Endothelial cell of hepatic sinusoid (primary cell): ENCODE results near the gene RTL1.

Experiments
- in situ Hi-C: cut with HindIII; loops from 2 replicates; pipeline ENCODE4 v1.10.0; 2017; ENCODE audit warnings: low sequenced_read_pairs

RTL1 gene

DNA sequence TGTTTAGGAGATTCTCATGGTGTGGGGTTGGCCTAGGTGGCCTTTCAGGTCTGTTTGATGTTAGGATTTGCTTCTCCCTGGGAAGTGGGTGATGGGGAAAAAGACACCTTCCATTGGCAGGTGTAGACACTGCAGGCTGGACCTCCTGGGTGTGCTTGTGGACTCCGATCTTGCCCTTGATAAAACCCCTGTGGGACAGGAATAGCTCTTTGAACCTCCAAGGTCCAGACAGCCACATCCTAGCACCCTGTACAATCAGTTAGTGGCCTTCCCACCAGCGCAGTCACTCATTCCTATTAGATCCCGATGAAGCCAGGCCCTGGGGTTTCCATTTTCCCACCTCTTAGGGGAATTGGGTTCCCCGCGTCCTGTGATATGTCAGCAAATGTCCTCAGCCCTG lies 49.1 kb downstream of the RTL1 start:
- in situ Hi-C loops, result loop anchor here (5.0 kb wide), 1 partner anchor 33 kb away; no protein-coding TSS in a partner anchor

DNA sequence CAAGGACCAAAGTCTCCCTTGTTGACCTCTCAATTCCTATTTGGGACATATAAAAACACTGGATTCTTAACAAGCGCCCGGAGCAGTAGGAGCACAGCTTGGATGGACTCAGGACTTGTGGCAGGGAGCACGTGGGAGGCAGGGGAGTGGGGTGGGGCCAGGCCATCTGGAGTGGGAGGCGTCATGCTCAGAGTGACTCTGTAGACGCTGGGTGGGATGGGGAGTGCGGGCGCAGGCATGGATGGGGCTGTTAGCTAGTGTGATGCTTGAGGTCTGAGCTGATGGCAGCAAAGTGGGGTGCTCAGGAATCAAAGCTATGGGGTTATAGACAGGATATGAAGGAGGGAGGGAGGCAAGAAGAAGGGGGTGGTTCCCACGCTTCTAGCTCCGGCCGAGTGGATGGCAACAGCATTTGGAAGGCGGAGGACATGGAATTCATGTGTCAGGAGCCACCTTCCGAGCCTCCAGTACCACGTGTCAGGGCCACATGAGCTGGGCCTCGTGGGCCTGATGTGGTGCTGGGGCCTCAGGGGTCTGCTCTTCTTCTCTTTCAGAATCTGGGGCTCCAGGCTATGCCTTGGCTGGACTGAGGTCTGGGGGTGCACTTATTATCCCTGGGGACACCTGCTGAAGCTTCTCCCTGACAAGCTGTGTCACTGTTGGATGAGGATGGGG lies 51.4 kb downstream of the RTL1 start:
- in situ Hi-C loops, result loop anchor here (5.0 kb wide), 1 partner anchor 35 kb away; no protein-coding TSS in a partner anchor

- in situ Hi-C loops, result loop anchor here (5.0 kb wide), 1 partner anchor 36 kb away; no protein-coding TSS in a partner anchor
Measured at GRCh38 chr14:100851586-100851916, 52.0 kb downstream of the RTL1 start.

GRCh38 chr14:100850841-100851585 lies 52.5 kb downstream of the RTL1 start:
- in situ Hi-C loops, result loop anchor here (5.0 kb wide), 1 partner anchor 36 kb away; no protein-coding TSS in a partner anchor

DNA sequence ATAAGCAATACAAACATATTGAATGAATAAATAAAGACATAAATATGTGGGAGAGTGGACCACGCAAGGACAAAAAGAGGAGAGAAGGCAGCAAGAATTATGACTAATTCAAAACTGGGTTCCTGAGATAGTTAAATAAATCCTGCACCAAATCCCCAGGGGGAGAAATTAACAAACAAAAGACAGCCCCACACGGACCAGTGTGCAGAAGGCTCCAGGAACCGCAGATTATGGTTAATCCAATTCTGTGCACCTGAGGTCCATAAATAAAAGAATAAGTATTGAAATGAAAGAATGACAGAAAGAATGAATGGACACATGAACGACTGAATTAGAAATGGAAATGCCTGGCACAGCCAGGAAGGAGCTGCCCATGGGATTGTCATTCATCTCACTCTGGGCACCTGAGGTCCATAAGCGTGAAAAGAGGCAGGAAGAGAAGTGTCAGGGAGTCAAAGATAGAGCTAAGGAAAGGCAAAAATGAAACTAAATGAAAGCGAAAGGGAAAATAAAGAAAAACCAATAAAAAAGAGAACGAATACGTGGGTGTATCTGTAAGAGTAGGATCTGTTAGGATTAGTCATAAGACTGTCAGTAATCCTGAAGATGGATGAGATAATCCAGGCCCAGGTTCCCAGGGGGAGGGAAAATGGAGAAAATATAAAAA lies 54.3 kb downstream of the RTL1 start:
- in situ Hi-C loops, result no loop called here

- in situ Hi-C loops, result no loop called here
Measured at GRCh38 chr14:100846309-100846859, 57.1 kb downstream of the RTL1 start.

DNA sequence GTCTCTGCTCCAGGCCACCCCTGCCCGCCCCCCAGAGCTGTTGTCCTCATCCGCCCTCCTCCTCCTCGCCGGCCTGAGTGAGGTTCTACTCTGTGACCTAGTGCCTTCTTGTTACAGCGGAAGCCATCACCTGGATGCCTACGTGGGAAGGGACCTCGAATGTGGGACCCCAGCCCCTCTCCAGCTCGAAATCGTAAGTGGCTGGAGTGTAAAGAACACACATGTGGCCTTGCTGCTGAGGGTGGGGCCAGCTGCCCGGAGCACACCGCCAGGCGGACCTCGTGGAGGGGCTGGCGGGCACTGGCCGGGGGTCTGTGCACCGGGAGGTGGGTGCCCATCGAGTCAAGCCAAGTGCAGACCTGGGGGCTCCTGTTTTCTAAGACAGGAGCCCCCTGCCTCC lies 58.2 kb downstream of the RTL1 start:
- in situ Hi-C loops, result no loop called here

DNA sequence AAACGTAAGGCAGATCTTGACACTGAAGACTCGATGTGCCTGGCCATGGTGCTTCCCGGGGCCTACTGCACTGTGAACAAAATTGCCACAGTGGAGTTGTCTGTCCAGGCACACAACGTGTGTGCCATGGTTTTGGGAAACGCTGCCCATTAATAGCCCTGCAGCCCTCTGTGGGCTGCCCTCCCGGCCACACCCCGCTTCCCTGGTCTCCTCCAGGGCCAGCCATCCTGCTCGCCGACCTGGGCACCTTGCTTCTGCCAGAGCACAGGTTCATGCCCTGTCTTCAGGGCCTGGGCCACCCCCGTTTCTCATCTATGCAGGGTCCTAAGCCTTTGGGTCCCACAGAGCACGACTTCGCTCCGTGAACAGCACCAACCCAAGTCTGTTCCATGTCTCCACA lies 58.7 kb downstream of the RTL1 start:
- in situ Hi-C loops, result no loop called here

GRCh38 chr14:100844421-100844820 lies 59.1 kb downstream of the RTL1 start:
- in situ Hi-C loops, result no loop called here

DNA sequence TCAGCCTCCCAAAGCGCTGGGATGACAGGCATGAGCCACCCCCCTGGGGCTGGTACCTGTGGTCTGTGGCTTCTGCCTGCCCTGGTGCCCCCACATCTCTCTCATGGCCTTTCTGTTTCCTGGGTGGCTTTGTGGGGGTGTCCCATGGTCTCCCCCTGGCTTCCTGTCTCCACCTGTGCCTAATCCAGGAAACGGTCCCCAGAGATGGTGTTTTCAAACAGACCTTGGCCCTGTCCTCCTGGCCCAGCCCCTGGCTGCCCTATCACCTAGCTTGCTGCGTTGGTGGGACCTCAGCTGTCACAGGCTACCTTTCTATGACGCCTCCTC lies 59.5 kb downstream of the RTL1 start:
- in situ Hi-C loops, result no loop called here

- in situ Hi-C loops, result no loop called here
Measured at GRCh38 chr14:100842799-100843198, 60.7 kb downstream of the RTL1 start.

DNA sequence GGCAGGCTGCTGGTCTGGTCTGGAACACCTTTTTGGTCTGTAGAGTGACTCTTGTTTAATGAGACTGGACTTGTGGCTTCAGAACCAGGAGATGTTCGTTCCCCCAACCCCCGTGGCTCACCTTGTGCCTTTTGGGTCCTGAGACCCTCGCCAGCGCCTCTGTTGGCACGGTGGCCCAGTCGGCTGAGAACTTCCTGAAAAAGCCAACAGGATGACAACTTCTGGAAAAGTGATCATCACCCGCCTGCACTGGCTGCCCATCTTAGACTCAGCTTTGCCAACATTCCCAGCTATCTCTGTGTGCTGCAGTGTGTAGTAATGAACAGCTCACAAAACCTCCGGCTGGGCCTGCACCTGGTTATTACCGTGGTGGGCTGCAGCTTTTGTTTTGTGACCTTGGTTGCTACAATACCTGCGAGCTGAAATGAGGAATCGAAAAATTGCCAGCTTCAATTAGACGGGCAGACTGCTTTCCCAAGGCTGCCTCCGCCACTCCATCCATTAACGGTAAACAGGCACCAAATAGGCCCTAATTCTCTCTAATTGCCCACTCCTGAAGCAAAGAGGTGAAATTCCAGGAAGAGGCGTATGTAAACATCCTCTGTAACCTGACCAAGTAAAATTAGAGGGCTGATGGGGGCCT lies 61.6 kb downstream of the RTL1 start:
- in situ Hi-C loops, result no loop called here

- in situ Hi-C loops, result no loop called here
Measured at GRCh38 chr14:100841066-100841760, 62.3 kb downstream of the RTL1 start.

GRCh38 chr14:100840286-100841065 lies 63.0 kb downstream of the RTL1 start:
- in situ Hi-C loops, result no loop called here

DNA sequence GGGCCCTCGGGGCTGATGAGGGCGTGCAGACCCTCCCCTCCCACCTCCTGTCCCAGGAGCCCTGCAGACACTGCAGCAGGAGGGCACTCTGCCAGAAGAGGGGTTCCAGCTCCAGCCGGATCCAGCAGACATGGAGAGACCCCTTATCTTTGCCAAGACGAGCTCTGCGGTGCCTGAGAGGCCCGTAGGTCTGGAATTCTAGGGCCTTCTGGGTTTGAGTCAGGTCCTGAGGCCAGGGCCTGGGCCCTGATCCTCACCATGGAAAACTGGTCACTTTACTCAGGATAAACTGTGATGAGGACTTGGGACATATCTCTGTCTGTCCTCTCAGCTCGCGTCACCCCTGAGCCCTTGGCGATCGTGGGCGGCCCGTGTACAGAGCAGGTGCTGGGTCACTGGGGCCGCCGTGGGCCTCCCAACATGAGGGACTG lies 63.8 kb downstream of the RTL1 start:
- in situ Hi-C loops, result no loop called here

DNA sequence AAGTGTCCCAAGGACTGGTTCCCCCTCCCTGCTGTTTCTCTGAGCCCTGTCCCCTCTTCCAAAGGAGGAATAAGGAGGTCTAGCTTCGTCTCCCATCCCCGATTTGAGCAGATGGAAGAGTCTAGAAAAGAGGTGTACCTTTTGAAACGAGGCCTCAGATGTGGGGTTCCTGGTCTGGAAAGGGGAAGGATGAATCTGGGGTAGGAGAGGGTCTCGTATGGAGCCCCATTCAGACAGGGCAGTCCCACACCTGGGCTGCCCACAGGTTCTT lies 64.3 kb downstream of the RTL1 start:
- in situ Hi-C loops, result no loop called here

- in situ Hi-C loops, result no loop called here
Measured at GRCh38 chr14:100838493-100839314, 64.8 kb downstream of the RTL1 start.

DNA sequence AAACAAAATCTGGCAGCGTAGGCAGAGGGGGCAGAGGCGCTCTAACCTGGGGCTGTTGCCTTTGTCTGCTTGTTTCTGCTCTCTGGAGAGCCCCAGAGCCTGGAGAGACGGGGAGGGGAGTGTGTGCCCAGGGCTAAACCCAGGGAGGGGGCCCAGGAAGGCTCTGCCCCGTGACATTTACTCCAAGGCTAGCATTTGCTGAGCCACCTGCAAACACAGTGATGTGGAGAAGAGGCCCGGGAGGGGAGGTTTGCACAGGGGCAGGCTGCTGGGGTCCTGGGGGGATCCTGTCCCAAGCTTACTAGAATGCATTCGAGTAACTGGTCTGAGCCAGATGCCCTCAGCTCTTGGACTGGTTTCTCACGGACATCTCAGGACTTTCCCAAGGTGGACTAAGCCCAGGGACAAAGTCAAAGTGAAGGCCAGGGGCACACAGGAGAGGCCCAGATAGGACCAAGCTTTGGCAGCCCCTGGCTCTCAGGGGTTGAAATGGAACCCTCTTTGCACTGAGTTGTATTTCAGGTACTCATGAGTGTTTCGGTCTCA lies 65.6 kb downstream of the RTL1 start:
- in situ Hi-C loops, result no loop called here
